ENCODE results near the gene SRCAP.

- TF ChIP-seq CTCF (IDR thresholded peaks at IDR 0.05; ENCODE audit: poor library complexity) (no peak), EZH2phosphoT487 (IDR thresholded peaks at IDR 0.05; ENCODE audit: low read depth, severe bottlenecking, unreplicated experiment) (no peak)
These were observed 23.5 kb downstream of the SRCAP start for GRCh38 chr16:30722443-30722842.

All from hepatocyte (in vitro differentiated cells).